ENCODE data around the gene ANKRD34A. TPM values are rescaled to one million over a fixed set of nuclear protein-coding genes. Genes with fewer than 3 reads are reported as not detected.

Gene ANKRD34A
- total RNA-seq, 1 donor from 2014 or later = 0.30 TPM

GRCh38 chr1:145965119-145965744 is 857 bp upstream of the ANKRD34A start:
- no peak for DNase-seq

- no peak for DNase-seq
These were observed 933 bp downstream of the ANKRD34A start for GRCh38 chr1:145963265-145964019.

- no peak for DNase-seq
These were observed 1.9 kb downstream of the ANKRD34A start for GRCh38 chr1:145962157-145963102.

GRCh38 chr1:145961425-145962156 is 2.8 kb downstream of the ANKRD34A start:
- no peak for DNase-seq

- DNase-seq = no peak
These were observed 3.3 kb downstream of the ANKRD34A start for GRCh38 chr1:145961109-145961424.

- peak; percentile 35 for DNase-seq
These were observed 3.8 kb downstream of the ANKRD34A start for GRCh38 chr1:145960468-145961108.

GRCh38 chr1:145959957-145960467 is 4.4 kb downstream of the ANKRD34A start:
- DNase-seq = no peak

GRCh38 chr1:145959333-145959732 is 5.0 kb downstream of the ANKRD34A start:
- DNase-seq = no peak

- DNase-seq = no peak
These were observed 5.6 kb downstream of the ANKRD34A start for GRCh38 chr1:145958734-145959133.

GRCh38 chr1:145957443-145958319 is 6.7 kb downstream of the ANKRD34A start, which contains the start of gene LIX1L:
Gene LIX1L (minus strand): TSS chr1:145958017. CDS start chr1:145957927, 90 bp downstream.
- DNase-seq = peak; percentile 97

GRCh38 chr1:145956781-145957442 is 7.5 kb downstream of the ANKRD34A start:
- DNase-seq = peak; percentile 35

- DNase-seq = no peak
These were observed 8.0 kb downstream of the ANKRD34A start for GRCh38 chr1:145956361-145956760.

- DNase-seq = no peak
These were observed 8.9 kb downstream of the ANKRD34A start for GRCh38 chr1:145955436-145955835.

- no peak for DNase-seq
These were observed 10.5 kb downstream of the ANKRD34A start for GRCh38 chr1:145953861-145954260.

- no peak for DNase-seq
These were observed 11.5 kb downstream of the ANKRD34A start for GRCh38 chr1:145952903-145953302.

- DNase-seq = no peak
These were observed 12.8 kb downstream of the ANKRD34A start for GRCh38 chr1:145951526-145951925.

- no peak for DNase-seq
These were observed 15.2 kb downstream of the ANKRD34A start for GRCh38 chr1:145949219-145949618.

GRCh38 chr1:145947551-145947950 is 16.8 kb downstream of the ANKRD34A start:
- DNase-seq = no peak

GRCh38 chr1:145946477-145946986 is 17.8 kb downstream of the ANKRD34A start:
- no peak for DNase-seq

Data from skin of body (tissue), 2 donors.